C4-2B (cell line): Measurements from ENCODE around the gene GABRR3.
A peak's percentile ranks its signal among the peaks of the same experiment; 100 is the strongest.

Experiments
- H3K27ac ChIP-seq: fragments of 450-650 bp; 2 replicates; pipeline ENCODE4 v1.5.1; 2017
- ZFX ChIP-seq: fragments of 450-650 bp; IDR thresholded peaks from 2 replicates; pipeline ENCODE4 v1.6.1; 2017
- TF ChIP-seq, protein P1 (sequence below): fragments of 450-650 bp; conservative IDR thresholded peaks from 2 replicates; pipeline ENCODE4 v1.5.1; 2017; ENCODE audit warnings: mild to moderate bottlenecking

GABRR3 gene

DNA sequence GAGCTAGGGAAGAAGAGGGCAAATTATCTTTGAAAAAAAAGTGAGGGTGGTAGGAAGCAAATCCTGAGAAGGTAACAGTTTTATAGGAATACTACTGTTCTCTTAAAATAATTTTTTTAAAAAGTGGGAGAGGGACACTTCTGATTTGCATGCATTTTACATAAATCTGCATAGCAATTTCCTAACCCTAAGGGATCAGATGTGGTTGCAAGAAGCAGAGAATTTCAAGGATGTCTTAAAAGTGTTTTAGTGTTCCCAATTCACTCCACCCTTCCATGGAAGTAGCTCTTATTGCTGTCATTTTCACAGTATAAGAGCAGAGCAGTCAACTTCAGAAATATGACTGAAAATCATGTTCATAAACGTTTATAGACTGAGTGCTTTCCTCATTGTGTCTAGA, 35.1 kb downstream of the GABRR3 start:
- TF ChIP-seq ZFX, result no peak
- TF ChIP-seq, protein P1, sequence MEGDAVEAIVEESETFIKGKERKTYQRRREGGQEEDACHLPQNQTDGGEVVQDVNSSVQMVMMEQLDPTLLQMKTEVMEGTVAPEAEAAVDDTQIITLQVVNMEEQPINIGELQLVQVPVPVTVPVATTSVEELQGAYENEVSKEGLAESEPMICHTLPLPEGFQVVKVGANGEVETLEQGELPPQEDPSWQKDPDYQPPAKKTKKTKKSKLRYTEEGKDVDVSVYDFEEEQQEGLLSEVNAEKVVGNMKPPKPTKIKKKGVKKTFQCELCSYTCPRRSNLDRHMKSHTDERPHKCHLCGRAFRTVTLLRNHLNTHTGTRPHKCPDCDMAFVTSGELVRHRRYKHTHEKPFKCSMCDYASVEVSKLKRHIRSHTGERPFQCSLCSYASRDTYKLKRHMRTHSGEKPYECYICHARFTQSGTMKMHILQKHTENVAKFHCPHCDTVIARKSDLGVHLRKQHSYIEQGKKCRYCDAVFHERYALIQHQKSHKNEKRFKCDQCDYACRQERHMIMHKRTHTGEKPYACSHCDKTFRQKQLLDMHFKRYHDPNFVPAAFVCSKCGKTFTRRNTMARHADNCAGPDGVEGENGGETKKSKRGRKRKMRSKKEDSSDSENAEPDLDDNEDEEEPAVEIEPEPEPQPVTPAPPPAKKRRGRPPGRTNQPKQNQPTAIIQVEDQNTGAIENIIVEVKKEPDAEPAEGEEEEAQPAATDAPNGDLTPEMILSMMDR, result no peak
- H3K27ac ChIP-seq, result no peak overlapping the region

DNA sequence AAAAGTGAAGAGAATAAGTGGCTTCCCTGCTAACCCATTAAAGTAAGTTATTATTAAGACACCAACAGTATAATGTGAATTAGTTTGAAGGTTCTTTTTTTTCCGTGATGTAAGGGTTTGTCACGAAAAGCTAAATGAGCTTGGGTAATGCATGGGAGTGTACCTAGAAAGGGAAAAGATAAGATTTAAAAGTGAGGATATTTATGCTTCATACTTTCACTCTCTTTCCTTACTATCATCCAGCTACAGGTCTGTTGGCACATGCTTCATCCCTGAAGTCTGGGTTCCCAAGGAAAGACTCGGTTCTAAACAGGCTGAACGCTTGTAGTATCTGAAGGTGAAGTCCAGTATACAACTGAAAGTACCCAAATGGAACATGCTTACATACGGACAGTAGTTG, 36.0 kb downstream of the GABRR3 start:
- no peak for TF ChIP-seq ZFX
- TF ChIP-seq, protein P1, result no peak
- H3K27ac ChIP-seq, result no peak overlapping the region

DNA sequence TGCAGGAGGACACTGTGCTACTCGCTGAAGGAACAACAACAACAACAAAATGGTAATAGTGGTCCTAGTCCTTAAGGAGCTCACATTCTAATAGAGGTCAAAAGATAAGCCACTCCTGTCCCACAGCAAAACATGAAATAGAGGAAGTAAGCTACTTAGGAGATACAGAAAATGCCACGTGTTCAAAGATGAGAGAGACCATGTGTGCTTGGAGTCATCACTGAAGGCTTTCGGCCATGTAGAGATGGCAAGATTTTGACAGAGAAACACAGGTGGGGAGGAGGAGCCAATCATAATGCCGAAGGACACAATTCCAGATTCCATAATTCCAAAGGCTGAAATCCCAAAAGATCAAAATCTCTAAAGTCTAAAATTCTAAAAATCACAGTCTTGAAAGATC, 38.1 kb downstream of the GABRR3 start:
- no peak overlapping the region for H3K27ac ChIP-seq
- TF ChIP-seq, protein P1, result no peak
- TF ChIP-seq ZFX, result no peak

DNA sequence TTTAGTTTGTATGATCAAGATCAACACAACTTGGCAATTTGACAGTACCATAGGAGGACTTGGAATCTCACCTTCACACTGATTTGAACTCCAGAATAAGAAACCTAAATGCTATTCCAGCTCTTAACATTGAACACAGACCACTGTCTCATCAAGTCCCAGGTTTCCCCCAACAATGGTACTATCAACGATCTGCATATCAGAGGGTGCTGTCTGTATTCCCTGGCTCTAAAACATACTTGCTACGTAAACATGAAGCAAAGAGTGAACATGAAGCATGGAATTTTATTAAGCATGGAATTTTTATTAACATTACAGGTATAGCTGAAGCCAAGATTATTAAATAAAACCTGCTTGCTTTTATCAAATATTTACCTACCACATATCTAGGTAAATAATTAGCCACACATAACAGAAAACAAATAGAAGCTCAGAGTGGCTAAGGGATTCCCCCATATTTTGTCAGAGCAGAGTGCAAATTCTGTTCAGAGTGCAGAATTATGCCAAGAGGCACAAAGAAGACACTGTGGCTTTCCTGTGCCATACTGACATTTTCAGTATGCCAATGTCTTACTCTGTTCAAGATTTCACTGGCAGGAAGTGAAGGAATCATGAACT, 40.7 kb downstream of the GABRR3 start:
- peak overlapping the region; percentile 17; the same call in 1 of the 2 replicates for H3K27ac ChIP-seq
- TF ChIP-seq ZFX, result no peak
- TF ChIP-seq, protein P1, result no peak

DNA sequence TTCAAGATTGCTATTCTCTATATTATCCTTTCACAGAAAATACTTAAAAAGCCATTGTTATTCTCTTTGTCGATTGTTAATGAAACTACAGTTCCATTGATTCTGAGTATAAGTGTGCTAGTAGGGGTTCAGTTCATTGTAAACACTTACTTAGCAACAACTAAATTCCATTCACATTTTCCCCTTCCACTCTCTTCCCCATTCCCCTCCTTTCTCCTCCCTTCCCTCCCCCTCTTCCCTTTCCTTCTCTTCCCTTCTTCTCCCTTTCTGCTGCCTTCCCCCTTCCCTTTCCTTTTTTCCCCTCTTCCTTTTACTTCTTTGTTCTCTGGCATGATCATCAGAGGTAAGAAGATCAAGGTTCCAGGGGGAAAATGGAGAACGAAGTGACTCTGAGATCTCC, 41.6 kb downstream of the GABRR3 start:
- no peak overlapping the region for H3K27ac ChIP-seq
- TF ChIP-seq ZFX, result no peak
- TF ChIP-seq, protein P1, result no peak

DNA sequence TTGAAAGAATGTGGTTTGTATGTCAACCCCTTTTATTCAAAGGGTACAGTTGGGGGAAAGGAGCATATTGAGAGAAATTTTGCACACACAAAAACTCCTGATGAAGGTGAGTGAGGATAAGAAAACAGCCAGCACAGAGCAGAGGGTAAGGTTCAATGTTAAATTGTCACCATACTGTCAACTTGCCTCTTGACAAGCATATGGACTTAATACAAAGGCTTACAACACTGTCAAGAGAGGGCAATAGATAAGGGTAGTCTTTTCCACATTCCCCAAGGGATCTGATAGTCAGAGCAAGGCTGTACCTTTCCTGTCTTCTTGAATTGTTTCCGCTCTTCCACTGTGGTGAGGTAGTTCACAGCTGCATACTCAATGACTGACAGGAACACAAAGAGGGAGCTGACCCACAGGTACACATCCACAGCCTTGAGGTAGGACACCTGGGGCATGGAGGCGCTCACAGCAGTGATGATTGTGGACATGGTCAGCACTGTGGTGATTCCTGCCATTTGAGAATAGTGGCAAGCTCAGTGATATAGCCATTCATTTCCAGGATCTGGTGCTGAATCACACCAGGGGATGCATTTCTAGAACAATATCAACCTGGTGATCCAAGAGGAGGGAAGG, 42.5 kb downstream of the GABRR3 start:
- H3K27ac ChIP-seq, result no peak overlapping the region
- TF ChIP-seq ZFX, result no peak
- TF ChIP-seq, protein P1, result no peak

DNA sequence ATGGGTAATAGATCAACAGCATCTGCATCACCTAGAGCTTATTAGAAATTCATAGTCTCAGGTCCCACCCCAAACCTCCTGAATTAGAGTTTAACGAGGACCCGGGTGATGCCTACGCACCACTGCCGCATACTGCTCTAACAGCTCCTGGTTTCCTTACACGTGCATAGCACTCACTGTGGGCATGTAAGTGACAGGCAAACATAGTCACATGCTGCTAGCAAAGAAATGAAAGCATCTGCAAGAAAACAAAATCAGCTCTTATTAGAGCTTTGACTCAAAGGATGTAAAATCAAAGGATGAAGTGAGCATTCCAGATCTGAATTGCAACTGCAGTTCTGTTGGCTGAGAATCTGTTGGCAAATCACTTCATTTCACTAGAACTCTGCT, 43.8 kb downstream of the GABRR3 start:
- H3K27ac ChIP-seq, result no peak overlapping the region
- TF ChIP-seq, protein P1, result no peak
- TF ChIP-seq ZFX, result no peak
